ENCODE data around the gene RNPEPL1. TPM values are rescaled to one million over a fixed set of nuclear protein-coding genes. Genes with fewer than 3 reads are reported as not detected.

The RNPEPL1 gene
- polyA plus RNA-seq, 2 of the 4 experiments (the other 2 are of a cell fraction) = 9.2 to 26.3 TPM

GRCh38 chr2:240622060-240622411, 53.8 kb downstream of the RNPEPL1 start:
- Histone ChIP-seq H3K27ac (no peak overlapping the region), H3K4me2 (no peak overlapping the region), H3K9me3 (no peaks in the 10 kb centered on the region), H3K4me3 (no peak overlapping the region), H3K4me1 (no peaks in the 10 kb centered on the region)
- ChIA-PET POLR2A (no interaction called here), CTCF (interaction anchor here (0.7 to 1.7 kb wide), 2 partner anchors 14 to 178 kb away, joined by 3 to 5 read pairs; no protein-coding TSS in a partner anchor)
- DNase-seq (ENCODE audit: low read depth in 1 of 2, low spot score in 1 of 2) (no peak), FAIRE-seq (no peak), ATAC-seq (no peak)
- TF ChIP-seq JUNB (IDR thresholded peaks at IDR 0.05) (no peak), POLR2AphosphoS2 (conservative IDR thresholded peaks at IDR 0.05; ENCODE audit: low read length) (no peak), HOXA7 (CRISPR knock-in tag; IDR thresholded peaks at IDR 0.05) (no peak), MAFK (IDR thresholded peaks at IDR 0.05; ENCODE audit: partially characterized antibody) (no peak), TP53 (CRISPR knock-in tag; IDR thresholded peaks at IDR 0.05) (no peak), HES2 (IDR thresholded peaks at IDR 0.05) (no peak), CBX8 (IDR thresholded peaks at IDR 0.05) (no peak), JUN (IDR thresholded peaks at IDR 0.05) (no peak), GATA3 (IDR thresholded peaks at IDR 0.05; ENCODE audit: borderline replicate concordance) (no peak), POLR2A (IDR thresholded peaks at IDR 0.05; ENCODE audit: low read length) (no peak), PHF8 (IDR thresholded peaks at IDR 0.05; ENCODE audit: borderline replicate concordance, low read depth) (no peak), RARB (CRISPR knock-in tag; IDR thresholded peaks at IDR 0.05) (no peak), ATOH8 (CRISPR knock-in tag; IDR thresholded peaks at IDR 0.05; ENCODE audit: low read depth) (no peak), MYC (IDR thresholded peaks at IDR 0.05; ENCODE audit: borderline replicate concordance, low read length) (no peak), NPAS2 (CRISPR knock-in tag; IDR thresholded peaks at IDR 0.05; ENCODE audit: borderline replicate concordance) (no peak), MAZ (IDR thresholded peaks at IDR 0.05; ENCODE audit: borderline replicate concordance, low read depth, low read length) (no peak), BCL3 (IDR thresholded peaks at IDR 0.05) (no peak)
- whole genome bisulfite sequencing (ENCODE audit: missing lambda C conversion rate) = 70% methylated on average over 9 of the region's 9 CpGs

- no peak for DNase-seq (ENCODE audit: low read depth in 1 of 2, low spot score in 1 of 2)
- 81% methylated on average over 22 of the region's 37 CpGs for WGBS (ENCODE audit: missing lambda C conversion rate)
- no peak overlapping the region for H3K27ac ChIP-seq
- H3K4me3 ChIP-seq = no peak overlapping the region
- no peak overlapping the region for H3K4me2 ChIP-seq
- ATAC-seq = no peak
- FAIRE-seq = no peak
- ChIA-PET POLR2A (no interaction called here), CTCF (interaction anchor here (0.7 to 1.7 kb wide), 4 partner anchors 10 to 228 kb away, joined by 3 to 5 read pairs (median 4); no protein-coding TSS in a partner anchor)
- H3K4me1 ChIP-seq = no peaks in the 10 kb centered on the region
- TF ChIP-seq MAFK (IDR thresholded peaks at IDR 0.05; ENCODE audit: partially characterized antibody) (no peak), HDAC2 (IDR thresholded peaks at IDR 0.05) (no peak), MAZ (IDR thresholded peaks at IDR 0.05; ENCODE audit: borderline replicate concordance, low read depth, low read length) (no peak), FOSL2 (IDR thresholded peaks at IDR 0.05) (no peak), FOSL2 (CRISPR knock-in tag; IDR thresholded peaks at IDR 0.05) (no peak)
- no peaks in the 10 kb centered on the region for H3K9me3 ChIP-seq
Observed at GRCh38 chr2:240622531-240623235, 54.4 kb downstream of the RNPEPL1 start.

- 77% methylated on average over 7 of the region's 10 CpGs for WGBS (ENCODE audit: missing lambda C conversion rate)
- TF ChIP-seq USF2 (IDR thresholded peaks at IDR 0.05) = no peak
- TF ChIP-seq MAZ (IDR thresholded peaks at IDR 0.05; ENCODE audit: borderline replicate concordance, low read depth, low read length) = no peak
- no peak for TF ChIP-seq GATA3 (IDR thresholded peaks at IDR 0.05; ENCODE audit: borderline replicate concordance)
- TF ChIP-seq HOXA7 (CRISPR knock-in tag; IDR thresholded peaks at IDR 0.05) = no peak
- no peak for TF ChIP-seq POLR2AphosphoS2 (conservative IDR thresholded peaks at IDR 0.05; ENCODE audit: low read length)
- TF ChIP-seq KDM1A (IDR thresholded peaks at IDR 0.05; ENCODE audit: low read depth) = no peak
- TF ChIP-seq NPAS2 (CRISPR knock-in tag; IDR thresholded peaks at IDR 0.05; ENCODE audit: borderline replicate concordance) = no peak
- no peak for TF ChIP-seq MAFK (IDR thresholded peaks at IDR 0.05; ENCODE audit: partially characterized antibody)
- no peak for TF ChIP-seq PHF8 (IDR thresholded peaks at IDR 0.05; ENCODE audit: borderline replicate concordance, low read depth)
- no peak for TF ChIP-seq CHD4 (IDR thresholded peaks at IDR 0.05; ENCODE audit: borderline replicate concordance)
- no peak for TF ChIP-seq ELK1 (IDR thresholded peaks at IDR 0.05; ENCODE audit: low read depth, low read length)
- no peak for TF ChIP-seq PBX3 (IDR thresholded peaks at IDR 0.05)
- no peak for TF ChIP-seq BHLHE40 (IDR thresholded peaks at IDR 0.05; ENCODE audit: low read depth, low read length)
- TF ChIP-seq CBX8 (IDR thresholded peaks at IDR 0.05) = no peak
- no peak for TF ChIP-seq HOXB5 (CRISPR knock-in tag; IDR thresholded peaks at IDR 0.05)
- TF ChIP-seq ZNF302 (CRISPR knock-in tag; IDR thresholded peaks at IDR 0.05) = no peak
- no peak for TF ChIP-seq ESRRA (IDR thresholded peaks at IDR 0.05; ENCODE audit: borderline replicate concordance, low read length)
Observed at GRCh38 chr2:240623531-240624010, 55.3 kb downstream of the RNPEPL1 start.

More at GRCh38 chr2:240623531-240624010, 55.3 kb downstream of the RNPEPL1 start:
- CTCF ChIA-PET = interaction anchor here (1.6 kb wide), 1 partner anchor 227 kb away, joined by 4 read pairs; no protein-coding TSS in a partner anchor
- peak in 1 of 2 experiments; percentile 9; a peak in 2 of 6 replicates for ATAC-seq
- Histone ChIP-seq H3K27ac (no peak overlapping the region), H3K4me3 (no peak overlapping the region), H3K4me1 (no peaks in the 10 kb centered on the region), H3K4me2 (no peak overlapping the region), H3K9me3 (no peaks in the 10 kb centered on the region)
- POLR2A ChIA-PET = no interaction called here
- DNase-seq (ENCODE audit: low read depth in 1 of 2, low spot score in 1 of 2) = no peak
- no peak for FAIRE-seq

Data from A549 (cell line).